ENCODE results near the gene FLNB. TPM values are rescaled to one million over a fixed set of nuclear protein-coding genes. Genes with fewer than 3 reads are reported as not detected.

FLNB gene
- total and polyA plus RNA-seq, 8 donors, result 85.2 to 152 (median 102) TPM

- H3K9me3 ChIP-seq, result no peaks in the 10 kb centered on the region
- no peak for DNase-seq
- WGBS, 2 donors, result 93 to 94% methylated on average over 9 of the region's 9 CpGs
- H3K36me3 ChIP-seq, result peaks cover 0 to 21% (median 5%) of the 10 kb centered on the region in 3 donors
- no peaks in the 10 kb centered on the region for H3K27me3 ChIP-seq
- no peak for TF ChIP-seq CTCF (IDR thresholded peaks at IDR 0.05)
- H3K4me3 ChIP-seq, result no peak overlapping the region
- H3K27ac ChIP-seq, result no peak overlapping the region
- peaks cover 32 to 50% (median 47%) of the 10 kb centered on the region in 3 donors for H3K4me1 ChIP-seq
- intact Hi-C loops (cut with DNase I), result loop anchor here in 1 of 3 donors (5.0 kb wide), 1 partner anchor 164 kb away; the partner anchor contains the start of gene FLNB
- no peak for ATAC-seq
- no peak for FAIRE-seq
Observed at GRCh38 chr3:58171126-58171525, 162.9 kb downstream of the FLNB start.

- intact Hi-C loops (cut with DNase I), result loop anchor here in 1 of 3 donors (5.0 kb wide), 1 partner anchor 166 kb away; the partner anchor contains the start of gene FLNB
- DNase-seq (no peak), FAIRE-seq (no peak), ATAC-seq (no peak)
- 64 to 66% methylated on average over 11 to 14 of the region's 14 CpGs for WGBS, 2 donors
- peaks cover 0 to 21% (median 5%) of the 10 kb centered on the region in 3 donors for H3K36me3 ChIP-seq
- no peak for TF ChIP-seq CTCF (IDR thresholded peaks at IDR 0.05)
- H3K27ac ChIP-seq, result peak overlapping the region; percentile 53 to 87 (median 80)
- H3K4me1 ChIP-seq, result peaks cover 33 to 50% (median 43%) of the 10 kb centered on the region in 3 donors
- H3K27me3 ChIP-seq, result no peaks in the 10 kb centered on the region
- H3K9me3 ChIP-seq, result no peaks in the 10 kb centered on the region
- H3K4me3 ChIP-seq, result no peak overlapping the region
Observed at GRCh38 chr3:58173029-58173668, 164.9 kb downstream of the FLNB start.

GRCh38 chr3:58173669-58174398 is 165.6 kb downstream of the FLNB start:
- intact Hi-C loops (cut with DNase I), result loop anchor here in 1 of 3 donors (5.0 kb wide), 1 partner anchor 167 kb away; the partner anchor contains the start of gene FLNB
- peaks cover 33 to 51% (median 43%) of the 10 kb centered on the region in 3 donors for H3K4me1 ChIP-seq
- no peak for FAIRE-seq
- H3K27me3 ChIP-seq, result no peaks in the 10 kb centered on the region
- H3K4me3 ChIP-seq, result no peak overlapping the region
- WGBS, 2 donors, result 50 to 52% methylated on average over 12 of the region's 12 CpGs
- H3K27ac ChIP-seq, result peak overlapping the region; percentile 53 to 87 (median 80)
- DNase-seq, result peak; percentile 72 to 91 (median 84)
- ATAC-seq, result peak; percentile 51 to 68 (median 56)
- peaks cover 0 to 21% (median 2%) of the 10 kb centered on the region in 3 donors for H3K36me3 ChIP-seq
- H3K9me3 ChIP-seq, result no peaks in the 10 kb centered on the region
- TF ChIP-seq CTCF (IDR thresholded peaks at IDR 0.05), result peak in 1 of 4 donors; percentile 22

- no peak overlapping the region for H3K4me3 ChIP-seq
- no peaks in the 10 kb centered on the region for H3K27me3 ChIP-seq
- peaks cover 0 to 13% (median 0%) of the 10 kb centered on the region in 3 donors for H3K36me3 ChIP-seq
- TF ChIP-seq CTCF (IDR thresholded peaks at IDR 0.05), result no peak
- FAIRE-seq (no peak), DNase-seq (no peak), ATAC-seq (no peak)
- peak overlapping the region; percentile 53 to 87 (median 80) for H3K27ac ChIP-seq
- H3K9me3 ChIP-seq, result no peaks in the 10 kb centered on the region
- H3K4me1 ChIP-seq, result peaks cover 33 to 51% (median 43%) of the 10 kb centered on the region in 3 donors
- WGBS, 2 donors, result 5 to 7% methylated on average over 3 of the region's 3 CpGs
- intact Hi-C loops (cut with DNase I), result no loop called here
Observed at GRCh38 chr3:58175187-58175436, 166.9 kb downstream of the FLNB start.

Measured in pancreas (tissue), 10 donors.